Measurements from ENCODE around the gene APOL6.

APOL6 gene

DNA sequence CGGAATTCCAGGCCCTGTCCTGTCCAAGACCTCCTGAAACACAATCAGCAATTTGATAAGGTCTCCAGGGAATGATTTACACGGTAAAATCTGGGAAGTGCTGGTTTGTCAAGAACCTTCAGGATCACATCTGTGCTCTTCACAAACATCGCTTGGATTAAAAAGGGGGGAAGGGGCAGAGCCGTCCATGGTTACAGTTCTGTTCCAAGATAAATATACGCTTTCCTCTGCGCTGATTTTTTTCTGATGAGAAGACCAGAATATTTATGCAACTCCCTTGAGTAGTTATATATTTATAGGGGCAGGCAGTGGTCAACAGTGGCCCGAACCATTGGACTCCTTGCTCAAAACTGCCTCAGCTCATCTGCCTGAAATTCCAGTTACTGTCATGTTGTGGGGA lies 60.2 kb downstream of the APOL6 start:
- TF ChIP-seq, protein P1, sequence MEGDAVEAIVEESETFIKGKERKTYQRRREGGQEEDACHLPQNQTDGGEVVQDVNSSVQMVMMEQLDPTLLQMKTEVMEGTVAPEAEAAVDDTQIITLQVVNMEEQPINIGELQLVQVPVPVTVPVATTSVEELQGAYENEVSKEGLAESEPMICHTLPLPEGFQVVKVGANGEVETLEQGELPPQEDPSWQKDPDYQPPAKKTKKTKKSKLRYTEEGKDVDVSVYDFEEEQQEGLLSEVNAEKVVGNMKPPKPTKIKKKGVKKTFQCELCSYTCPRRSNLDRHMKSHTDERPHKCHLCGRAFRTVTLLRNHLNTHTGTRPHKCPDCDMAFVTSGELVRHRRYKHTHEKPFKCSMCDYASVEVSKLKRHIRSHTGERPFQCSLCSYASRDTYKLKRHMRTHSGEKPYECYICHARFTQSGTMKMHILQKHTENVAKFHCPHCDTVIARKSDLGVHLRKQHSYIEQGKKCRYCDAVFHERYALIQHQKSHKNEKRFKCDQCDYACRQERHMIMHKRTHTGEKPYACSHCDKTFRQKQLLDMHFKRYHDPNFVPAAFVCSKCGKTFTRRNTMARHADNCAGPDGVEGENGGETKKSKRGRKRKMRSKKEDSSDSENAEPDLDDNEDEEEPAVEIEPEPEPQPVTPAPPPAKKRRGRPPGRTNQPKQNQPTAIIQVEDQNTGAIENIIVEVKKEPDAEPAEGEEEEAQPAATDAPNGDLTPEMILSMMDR (IDR thresholded peaks at IDR 0.05; ENCODE audit: insufficient read depth, missing control alignments): no peak
- DNase-seq (ENCODE audit: insufficient read length, low spot score) (no peak), FAIRE-seq (no peak)

DNA sequence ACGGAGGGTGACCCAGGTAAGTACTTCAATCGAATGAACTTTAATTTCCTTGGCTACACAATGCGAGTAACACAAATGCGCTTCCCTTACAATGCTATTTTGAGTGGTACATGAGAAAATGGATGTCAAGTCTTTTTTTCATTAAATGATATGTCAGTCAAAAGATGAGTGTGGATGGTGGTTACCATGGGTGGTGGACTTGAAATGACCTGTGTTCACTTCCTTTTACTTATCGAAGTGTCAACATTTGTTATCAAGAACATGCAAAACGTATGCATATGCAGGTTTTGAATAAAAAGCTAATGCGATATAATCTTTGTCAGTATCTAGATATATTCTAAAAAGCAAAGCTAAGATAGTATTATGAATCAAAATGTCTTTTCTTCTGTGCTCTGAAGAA lies 60.7 kb downstream of the APOL6 start:
- TF ChIP-seq, protein P1 (IDR thresholded peaks at IDR 0.05; ENCODE audit: insufficient read depth, missing control alignments): no peak
- DNase-seq (ENCODE audit: insufficient read length, low spot score) (no peak), FAIRE-seq (no peak)

DNA sequence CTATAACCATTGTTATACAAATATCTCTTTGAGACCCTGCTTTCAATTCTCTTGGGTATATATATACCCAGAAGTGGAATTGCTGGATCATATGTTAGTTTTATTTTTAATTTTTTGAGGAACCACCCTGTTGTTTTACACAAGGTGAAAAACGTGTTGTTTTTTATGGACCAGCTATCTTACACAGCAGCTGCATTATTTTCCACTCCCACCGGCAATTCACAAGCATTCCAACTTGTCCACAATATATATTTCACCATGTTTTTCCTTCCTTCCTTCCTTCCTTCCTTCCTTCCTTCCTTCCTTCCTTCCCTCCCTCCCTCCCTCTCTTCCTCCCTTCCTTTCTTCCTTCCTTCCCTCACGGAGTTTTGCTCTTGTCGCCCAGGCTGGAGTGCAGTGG lies 63.1 kb downstream of the APOL6 start:
- DNase-seq (ENCODE audit: insufficient read length, low spot score): no peak
- TF ChIP-seq, protein P1 (IDR thresholded peaks at IDR 0.05; ENCODE audit: insufficient read depth, missing control alignments): no peak
- no peak for FAIRE-seq

DNA sequence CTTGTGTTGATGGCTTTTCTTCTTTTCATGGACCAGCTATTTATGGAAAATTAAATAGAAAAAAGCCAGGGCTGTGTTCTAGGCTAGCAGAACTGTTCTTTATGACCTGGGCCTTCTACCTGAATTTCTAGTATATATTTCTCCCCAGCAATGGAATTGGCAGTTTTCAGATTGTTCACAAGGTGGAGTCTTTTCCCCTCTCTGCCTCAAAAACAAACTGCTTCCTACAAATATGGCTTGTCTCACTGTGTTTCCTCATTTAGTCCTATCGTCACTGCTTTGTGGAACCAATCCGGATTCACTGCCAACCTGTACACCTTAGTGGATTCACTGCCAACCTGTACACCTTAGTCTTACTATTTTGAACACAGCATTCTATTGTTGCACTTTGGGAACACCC lies 64.4 kb downstream of the APOL6 start:
- TF ChIP-seq, protein P1 (IDR thresholded peaks at IDR 0.05; ENCODE audit: insufficient read depth, missing control alignments): peak; percentile 9
- FAIRE-seq: no peak
- no peak for DNase-seq (ENCODE audit: insufficient read length, low spot score)

DNA sequence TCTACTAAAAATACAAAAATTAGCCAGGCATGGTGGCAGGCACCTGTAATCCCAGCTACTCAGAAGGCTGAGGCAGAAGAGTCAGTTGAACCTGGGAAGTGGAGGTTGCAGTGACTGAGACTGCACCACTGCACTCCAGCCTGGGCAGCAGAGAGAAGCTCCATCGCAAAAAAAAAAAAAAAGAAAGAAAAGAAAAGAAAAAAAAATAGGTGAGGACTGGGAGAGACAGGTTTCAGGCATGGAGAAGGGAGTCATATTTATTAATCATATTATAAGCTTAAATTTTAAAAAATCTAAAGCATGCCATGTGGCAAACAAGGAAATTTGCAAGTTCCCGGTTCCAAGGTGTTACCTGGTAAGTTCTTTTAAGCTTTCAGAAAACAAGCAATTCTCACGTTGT lies 69.3 kb downstream of the APOL6 start, which contains the start of gene APOL5:
Gene APOL5 (plus strand): TSS at position 301 of the 400 bp plus-strand sequence. CDS start 0 bp downstream, at position 301.
- DNase-seq (ENCODE audit: insufficient read length, low spot score) (no peak), FAIRE-seq (no peak)
- TF ChIP-seq, protein P1 (IDR thresholded peaks at IDR 0.05; ENCODE audit: insufficient read depth, missing control alignments): no peak

Measured in D721Med (cell line).